Epithelial cell of proximal tubule (primary cell): ENCODE data around the gene GRB10. TPM values are rescaled to one million over a fixed set of nuclear protein-coding genes. Genes with fewer than 3 reads are reported as not detected.

Experiments
- DNase-seq: peaks from one replicate; pipeline ENCODE4 v3.0.0-alpha.2; 2011; ENCODE audit warnings: low read depth
- H3K4me3 ChIP-seq: 2 replicates; pipeline ENCODE4 v1.5.1; 2011; ENCODE audit warnings: low read depth, mild to moderate bottlenecking, low read length
- CTCF ChIP-seq: conservative IDR thresholded peaks from 2 replicates; pipeline ENCODE4 v1.5.1; 2012; ENCODE audit warnings: low read depth, mild to moderate bottlenecking, low read length
- total RNA-seq: library from RNA; depleted of rRNA; stranded (reverse); fragments of >200 nt; gene quantifications from 2 replicates; pipeline ENCODE4 v1.2.3, GENCODE V29; 2015

Gene GRB10
- total RNA-seq, 1 donor from 2014 or later, result 33.4 TPM

DNA sequence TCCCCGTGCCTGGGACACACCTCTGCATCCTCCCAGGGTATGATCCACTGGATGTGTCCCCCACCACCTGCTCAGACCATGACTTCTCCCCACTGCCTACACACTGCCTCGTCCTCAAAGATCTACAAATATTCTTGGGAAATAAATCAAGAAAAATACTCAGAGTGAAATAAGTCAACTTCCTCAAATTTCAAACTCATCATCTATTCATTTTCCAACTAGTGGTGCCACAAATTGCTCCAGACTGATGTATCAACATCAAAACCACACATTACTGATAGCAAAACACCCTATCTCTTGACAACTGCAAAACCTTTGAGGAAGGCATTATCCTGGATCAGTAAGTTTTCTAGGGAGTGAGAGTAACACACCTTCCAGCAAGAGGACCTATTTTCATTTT, 87.7 kb downstream of the GRB10 start:
- no peak for TF ChIP-seq CTCF
- no peak overlapping the region for H3K4me3 ChIP-seq
- DNase-seq, result no peak

- no peak for TF ChIP-seq CTCF
- H3K4me3 ChIP-seq, result no peak overlapping the region
- no peak for DNase-seq
Measured at GRCh38 chr7:50693455-50694130, 89.1 kb downstream of the GRB10 start.

- TF ChIP-seq CTCF, result no peak
- no peak for DNase-seq
- no peak overlapping the region for H3K4me3 ChIP-seq
Measured at GRCh38 chr7:50690541-50691011, 92.1 kb downstream of the GRB10 start.

DNA sequence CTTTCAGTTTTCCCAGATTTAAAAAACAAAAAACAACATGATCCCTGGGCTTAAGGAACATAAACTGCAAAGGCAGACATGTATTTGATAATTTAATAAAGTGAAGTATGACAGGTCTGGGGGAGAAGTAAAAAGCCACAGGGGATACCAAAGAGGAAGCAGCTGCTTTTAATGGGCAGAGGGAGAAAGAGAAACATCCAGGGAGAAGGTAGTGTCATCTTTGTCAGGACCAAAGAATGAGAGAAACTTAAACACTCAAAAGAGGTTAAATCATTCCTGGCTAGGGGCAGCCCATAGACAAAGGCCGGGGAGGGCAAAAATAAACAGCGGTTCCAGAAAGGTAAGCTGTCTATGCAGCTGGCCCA, 94.5 kb downstream of the GRB10 start:
- TF ChIP-seq CTCF, result no peak
- no peak for DNase-seq
- H3K4me3 ChIP-seq, result no peak overlapping the region

GRCh38 chr7:50687575-50688225, 95.0 kb downstream of the GRB10 start:
- no peak for DNase-seq
- no peak overlapping the region for H3K4me3 ChIP-seq
- TF ChIP-seq CTCF, result no peak

- DNase-seq, result no peak
- H3K4me3 ChIP-seq, result no peak overlapping the region
- TF ChIP-seq CTCF, result no peak
Measured at GRCh38 chr7:50687096-50687495, 95.6 kb downstream of the GRB10 start.
